Measurements from ENCODE around the gene SLC30A2.

Gene SLC30A2

GRCh38 chr1:26078286-26079177 is 32.6 kb upstream of the SLC30A2 start:
- no peak overlapping the region for H3K27ac Mint-ChIP-seq
- H3K4me3 Mint-ChIP-seq: no peak overlapping the region
- peaks cover 10% of the 10 kb centered on the region for H3K27me3 Mint-ChIP-seq
- H3K9me3 Mint-ChIP-seq (ENCODE audit: low read depth): no peaks in the 10 kb centered on the region
- no peaks in the 10 kb centered on the region for H3K36me3 Mint-ChIP-seq
- peaks cover 3% of the 10 kb centered on the region for H3K4me1 Mint-ChIP-seq (ENCODE audit: low read depth)

GRCh38 chr1:26077524-26077923 is 31.6 kb upstream of the SLC30A2 start:
- H3K27me3 Mint-ChIP-seq: peaks cover 12% of the 10 kb centered on the region
- H3K36me3 Mint-ChIP-seq: no peaks in the 10 kb centered on the region
- H3K27ac Mint-ChIP-seq: no peak overlapping the region
- H3K4me3 Mint-ChIP-seq: no peak overlapping the region
- H3K4me1 Mint-ChIP-seq (ENCODE audit: low read depth): peaks cover 3% of the 10 kb centered on the region
- H3K9me3 Mint-ChIP-seq (ENCODE audit: low read depth): no peaks in the 10 kb centered on the region

- peaks cover 12% of the 10 kb centered on the region for H3K27me3 Mint-ChIP-seq
- peaks cover 3% of the 10 kb centered on the region for H3K4me1 Mint-ChIP-seq (ENCODE audit: low read depth)
- no peaks in the 10 kb centered on the region for H3K9me3 Mint-ChIP-seq (ENCODE audit: low read depth)
- no peak overlapping the region for H3K27ac Mint-ChIP-seq
- no peak overlapping the region for H3K4me3 Mint-ChIP-seq
- no peaks in the 10 kb centered on the region for H3K36me3 Mint-ChIP-seq
These were observed 29.7 kb upstream of the SLC30A2 start for GRCh38 chr1:26075421-26076144.

DNA sequence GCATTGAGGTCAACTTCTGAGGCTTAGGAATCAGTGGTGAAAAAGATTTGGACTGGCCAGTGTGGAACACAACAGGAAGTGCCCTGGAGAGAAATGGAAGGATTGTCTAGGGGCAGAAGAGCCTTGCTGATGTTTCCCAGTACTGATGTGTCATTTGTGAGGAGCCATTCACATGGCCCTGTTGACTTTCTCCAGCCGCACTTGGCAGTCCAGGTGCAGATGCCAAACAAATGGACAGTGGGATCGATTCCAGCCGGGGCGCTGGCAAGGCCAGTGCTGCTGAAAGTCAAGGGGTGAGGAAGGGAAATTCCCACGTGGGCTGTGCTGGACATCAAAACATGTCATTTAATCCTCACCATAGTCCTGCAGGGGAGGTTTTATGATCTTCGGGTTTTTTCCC is 26.4 kb upstream of the SLC30A2 start:
- Mint-ChIP-seq H3K27ac (no peak overlapping the region), H3K4me3 (no peak overlapping the region), H3K9me3 (ENCODE audit: low read depth) (no peaks in the 10 kb centered on the region), H3K27me3 (peaks cover 12% of the 10 kb centered on the region), H3K36me3 (no peaks in the 10 kb centered on the region), H3K4me1 (ENCODE audit: low read depth) (peaks cover 3% of the 10 kb centered on the region)

GRCh38 chr1:26070963-26071342 is 25.0 kb upstream of the SLC30A2 start:
- peaks cover 3% of the 10 kb centered on the region for H3K4me1 Mint-ChIP-seq (ENCODE audit: low read depth)
- peaks cover 7% of the 10 kb centered on the region for H3K27me3 Mint-ChIP-seq
- H3K9me3 Mint-ChIP-seq (ENCODE audit: low read depth): no peaks in the 10 kb centered on the region
- H3K27ac Mint-ChIP-seq: no peak overlapping the region
- no peak overlapping the region for H3K4me3 Mint-ChIP-seq
- no peaks in the 10 kb centered on the region for H3K36me3 Mint-ChIP-seq

- Mint-ChIP-seq H3K9me3 (ENCODE audit: low read depth) (no peaks in the 10 kb centered on the region), H3K27ac (no peak overlapping the region), H3K4me3 (no peak overlapping the region), H3K4me1 (ENCODE audit: low read depth) (no peaks in the 10 kb centered on the region), H3K36me3 (no peaks in the 10 kb centered on the region), H3K27me3 (peaks cover 4% of the 10 kb centered on the region)
These were observed 24.5 kb upstream of the SLC30A2 start for GRCh38 chr1:26070296-26070962.

DNA sequence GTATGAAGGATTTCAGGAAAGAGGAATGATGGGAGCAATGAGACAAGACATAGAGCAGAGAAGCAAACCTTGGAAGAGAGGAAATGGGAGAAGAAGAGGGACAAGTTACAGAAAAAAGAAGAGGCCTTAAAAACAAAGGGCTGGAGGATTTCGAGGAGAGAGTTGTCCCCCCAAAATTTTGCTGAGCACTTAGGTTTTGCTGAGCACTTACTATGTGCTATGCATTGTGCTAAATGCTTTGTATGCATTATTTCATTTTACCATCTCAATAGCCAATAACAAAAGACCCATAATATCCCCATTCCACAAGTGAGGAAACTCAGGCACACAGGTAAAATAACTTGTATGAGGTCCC is 24.0 kb upstream of the SLC30A2 start:
- H3K9me3 Mint-ChIP-seq (ENCODE audit: low read depth): no peaks in the 10 kb centered on the region
- H3K27me3 Mint-ChIP-seq: peaks cover 4% of the 10 kb centered on the region
- H3K4me1 Mint-ChIP-seq (ENCODE audit: low read depth): no peaks in the 10 kb centered on the region
- H3K4me3 Mint-ChIP-seq: no peak overlapping the region
- H3K36me3 Mint-ChIP-seq: no peaks in the 10 kb centered on the region
- H3K27ac Mint-ChIP-seq: no peak overlapping the region

DNA sequence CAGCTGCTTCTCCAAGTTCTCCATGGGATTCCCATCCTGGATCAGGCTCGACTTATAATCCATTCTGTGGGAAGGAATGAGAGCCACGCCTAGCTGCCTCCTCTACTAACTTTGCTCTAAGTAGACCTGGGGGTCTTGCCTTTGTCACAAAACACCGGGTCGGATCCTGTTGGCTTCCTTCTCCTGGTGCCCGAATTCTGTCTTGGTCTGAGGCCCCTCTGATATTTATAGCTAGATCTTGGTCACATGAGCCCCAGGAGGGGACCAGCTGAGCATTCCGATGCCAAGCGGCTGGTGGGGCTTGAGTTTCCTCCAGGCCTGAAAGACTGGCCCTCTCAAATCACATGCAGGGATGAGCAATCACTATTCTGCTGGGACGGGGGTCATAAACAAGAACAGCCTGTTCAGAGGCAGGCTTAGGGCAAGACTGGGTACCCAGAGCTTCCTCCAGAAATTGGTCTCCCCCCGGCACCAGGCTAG is 21.6 kb upstream of the SLC30A2 start, which contains the start of gene TRIM63:
Gene TRIM63 (minus strand): TSS at position 199 of the 480 bp plus-strand sequence. CDS start 136 bp downstream, at position 63.
- H3K27me3 Mint-ChIP-seq: no peaks in the 10 kb centered on the region
- no peaks in the 10 kb centered on the region for H3K4me1 Mint-ChIP-seq (ENCODE audit: low read depth)
- no peaks in the 10 kb centered on the region for H3K36me3 Mint-ChIP-seq
- H3K4me3 Mint-ChIP-seq: no peak within 1 kb of the TSS
- H3K9me3 Mint-ChIP-seq (ENCODE audit: low read depth): no peaks in the 10 kb centered on the region
- H3K27ac Mint-ChIP-seq: no peak within 1 kb of the TSS

DNA sequence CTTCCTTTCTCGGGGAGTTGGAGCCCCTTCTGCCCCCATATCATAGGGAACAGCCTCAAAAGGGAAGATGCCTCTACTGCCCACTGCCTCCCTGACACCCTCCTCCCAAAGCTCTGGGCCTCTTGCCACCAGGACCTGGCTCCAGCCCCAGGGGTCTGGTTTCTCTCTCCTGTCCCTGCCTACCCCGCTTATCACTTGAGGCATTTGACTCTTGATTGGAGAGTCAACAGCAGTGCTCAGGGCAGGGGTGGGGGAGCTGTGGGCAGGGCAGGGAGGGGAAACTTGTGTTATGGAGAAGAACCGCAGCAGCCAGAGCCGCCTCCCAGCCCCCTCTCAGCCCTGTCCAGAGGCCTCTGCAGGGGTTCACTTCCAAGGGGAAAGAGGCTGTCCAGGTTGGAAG is 20.9 kb upstream of the SLC30A2 start:
- Mint-ChIP-seq H3K9me3 (ENCODE audit: low read depth) (no peaks in the 10 kb centered on the region), H3K27ac (no peak overlapping the region), H3K27me3 (no peaks in the 10 kb centered on the region), H3K4me1 (ENCODE audit: low read depth) (no peaks in the 10 kb centered on the region), H3K36me3 (no peaks in the 10 kb centered on the region), H3K4me3 (no peak overlapping the region)

- no peaks in the 10 kb centered on the region for H3K4me1 Mint-ChIP-seq (ENCODE audit: low read depth)
- H3K36me3 Mint-ChIP-seq: no peaks in the 10 kb centered on the region
- no peaks in the 10 kb centered on the region for H3K27me3 Mint-ChIP-seq
- no peak overlapping the region for H3K27ac Mint-ChIP-seq
- H3K9me3 Mint-ChIP-seq (ENCODE audit: low read depth): no peaks in the 10 kb centered on the region
- no peak overlapping the region for H3K4me3 Mint-ChIP-seq
These were observed 20.2 kb upstream of the SLC30A2 start for GRCh38 chr1:26066160-26066559.

- Mint-ChIP-seq H3K36me3 (no peaks in the 10 kb centered on the region), H3K27me3 (peaks cover 3% of the 10 kb centered on the region), H3K9me3 (ENCODE audit: low read depth) (no peaks in the 10 kb centered on the region), H3K4me1 (ENCODE audit: low read depth) (no peaks in the 10 kb centered on the region), H3K27ac (no peak overlapping the region), H3K4me3 (no peak overlapping the region)
These were observed 18.6 kb upstream of the SLC30A2 start for GRCh38 chr1:26064553-26064952.

GRCh38 chr1:26060832-26061574 is 15.1 kb upstream of the SLC30A2 start:
- Mint-ChIP-seq H3K9me3 (ENCODE audit: low read depth) (no peaks in the 10 kb centered on the region), H3K27me3 (peaks cover 6% of the 10 kb centered on the region), H3K4me3 (no peak overlapping the region), H3K4me1 (ENCODE audit: low read depth) (no peaks in the 10 kb centered on the region), H3K27ac (no peak overlapping the region), H3K36me3 (no peaks in the 10 kb centered on the region)

DNA sequence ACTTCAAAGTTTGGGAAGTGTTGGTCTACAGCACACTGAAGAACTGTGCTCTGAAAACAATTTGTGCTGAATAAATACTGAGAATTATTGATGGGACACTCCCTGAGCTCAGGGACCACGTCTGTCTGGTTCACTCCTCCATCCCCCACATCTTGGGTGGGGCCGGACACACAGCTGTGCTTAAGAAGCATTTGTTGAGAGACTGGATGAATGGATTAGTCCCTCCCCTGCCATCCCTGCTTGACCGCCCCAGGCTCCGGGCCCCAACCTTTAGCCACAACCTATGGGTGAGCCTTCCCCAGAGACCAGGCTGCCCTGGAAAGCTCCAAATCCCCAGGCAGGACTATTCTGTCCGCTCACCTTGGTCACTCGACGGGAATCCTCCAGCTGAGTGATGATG is 14.0 kb upstream of the SLC30A2 start:
- Mint-ChIP-seq H3K4me3 (no peak overlapping the region), H3K9me3 (ENCODE audit: low read depth) (no peaks in the 10 kb centered on the region), H3K4me1 (ENCODE audit: low read depth) (no peaks in the 10 kb centered on the region), H3K27me3 (peaks cover 11% of the 10 kb centered on the region), H3K36me3 (no peaks in the 10 kb centered on the region), H3K27ac (no peak overlapping the region)

GRCh38 chr1:26058052-26058595 is 12.2 kb upstream of the SLC30A2 start:
- Mint-ChIP-seq H3K36me3 (no peaks in the 10 kb centered on the region), H3K4me3 (no peak overlapping the region), H3K4me1 (ENCODE audit: low read depth) (no peaks in the 10 kb centered on the region), H3K27ac (no peak overlapping the region), H3K9me3 (ENCODE audit: low read depth) (no peaks in the 10 kb centered on the region), H3K27me3 (peaks cover 13% of the 10 kb centered on the region)
